ENCODE data around the gene SHMT1. TPM values are rescaled to one million over a fixed set of nuclear protein-coding genes. Genes with fewer than 3 reads are reported as not detected.

Gene SHMT1
- total RNA-seq, 1 experiment from 2014 or later = 21.4 TPM

Small RNA genes lying within 50 kb of the gene (small RNA-seq; reads per million reads assigned to genes)
- 0 reads per million in 2 experiments for gene AL353997.5

Other genes with a start within 250 kb of the SHMT1 start
- 85.5 and 97.6 TPM in 2 replicates for gene ALKBH5, start 179.7 kb downstream of the SHMT1 start, total RNA-seq (2014; rRNA removed; shearing (Covaris generic))
- 16.9 and 18.0 TPM in 2 replicates for gene LLGL1, start 137.9 kb downstream of the SHMT1 start, total RNA-seq (2014; rRNA removed; shearing (Covaris generic))
- gene FLII, start 104.8 kb downstream of the SHMT1 start, total RNA-seq (2014; rRNA removed; shearing (Covaris generic)) = 96.0 and 113 TPM in 2 replicates
- gene MIEF2, start 102.9 kb downstream of the SHMT1 start, total RNA-seq (2014; rRNA removed; shearing (Covaris generic)) = 5.4 TPM in 2 replicates
- 31.8 and 32.0 TPM in 2 replicates for gene TOP3A, start 48.6 kb downstream of the SHMT1 start, total RNA-seq (2014; rRNA removed; shearing (Covaris generic))
- 22.0 and 23.1 TPM in 2 replicates for gene SMCR8, start 48.3 kb downstream of the SHMT1 start, total RNA-seq (2014; rRNA removed; shearing (Covaris generic))
- not detected in 2 replicates for gene EVPLL, start 14.2 kb upstream of the SHMT1 start, total RNA-seq (2014; rRNA removed; shearing (Covaris generic))
- gene LGALS9C, start 113.2 kb upstream of the SHMT1 start, total RNA-seq (2014; rRNA removed; shearing (Covaris generic)) = not detected in 2 replicates